Measurements from ENCODE around the gene RBMS2.

Gene RBMS2

GRCh38 chr12:56521590-56522371, at the start of gene RBMS2:
Gene RBMS2, plus strand, starts transcription at chr12:56521820. Its CDS starts 204 bp downstream, at chr12:56522024.
- Histone ChIP-seq H2AFZ (ENCODE audit: low read length) (no peak within 1 kb of the TSS), H3K79me2 (ENCODE audit: insufficient read depth, low read length) (no peaks in the 10 kb centered on the region), H3K36me3 (ENCODE audit: insufficient read depth, low read length) (no peaks in the 10 kb centered on the region), H3K9ac (ENCODE audit: low read length) (no peak within 1 kb of the TSS), H3K4me3 (ENCODE audit: low read depth, low read length, poor library complexity, severe bottlenecking) (no peak within 1 kb of the TSS), H3K27me3 (ENCODE audit: insufficient read depth, low read length) (no peaks in the 10 kb centered on the region), H3K4me1 (ENCODE audit: insufficient read depth, low read length, severe bottlenecking) (no peaks in the 10 kb centered on the region), H4K20me1 (ENCODE audit: insufficient read depth, low read length) (no peaks in the 10 kb centered on the region), H3K9me2 (ENCODE audit: low read depth, low read length) (no peaks in the 10 kb centered on the region), H3F3A (ENCODE audit: insufficient read depth, low read length) (no peaks in the 10 kb centered on the region), H3K9me3 (ENCODE audit: low read length) (no peaks in the 10 kb centered on the region), H3K27ac (ENCODE audit: low read depth, low read length, poor library complexity, severe bottlenecking) (no peak within 1 kb of the TSS), H3K4me2 (ENCODE audit: low read length) (no peak within 1 kb of the TSS)
- TF ChIP-seq EZH2 (IDR thresholded peaks at IDR 0.05; ENCODE audit: borderline replicate concordance, low read length), result no peak
- no peak for TF ChIP-seq CTCF (IDR thresholded peaks at IDR 0.05; ENCODE audit: low read length)

GRCh38 chr12:56474389-56474788, 47.2 kb upstream of the RBMS2 start:
- Histone ChIP-seq H3K9me2 (ENCODE audit: low read depth, low read length) (no peaks in the 10 kb centered on the region), H3K4me1 (ENCODE audit: insufficient read depth, low read length, severe bottlenecking) (peaks cover 16% of the 10 kb centered on the region), H3K27ac (ENCODE audit: low read depth, low read length, poor library complexity, severe bottlenecking) (no peak overlapping the region), H3K4me3 (ENCODE audit: low read depth, low read length, poor library complexity, severe bottlenecking) (no peak overlapping the region), H3K36me3 (ENCODE audit: insufficient read depth, low read length) (peaks cover 40% of the 10 kb centered on the region), H2AFZ (ENCODE audit: low read length) (no peak overlapping the region), H3K27me3 (ENCODE audit: insufficient read depth, low read length) (no peaks in the 10 kb centered on the region), H3K9me3 (ENCODE audit: low read length) (no peaks in the 10 kb centered on the region), H3K9ac (ENCODE audit: low read length) (no peak overlapping the region), H4K20me1 (ENCODE audit: insufficient read depth, low read length) (no peaks in the 10 kb centered on the region), H3K4me2 (ENCODE audit: low read length) (no peak overlapping the region), H3K79me2 (ENCODE audit: insufficient read depth, low read length) (0 out of 2 replicates have a peak, but pooled peaks cover 9% of the 10 kb centered on the region), H3F3A (ENCODE audit: insufficient read depth, low read length) (no peaks in the 10 kb centered on the region; the same call in 1 of the 2 replicates)
- TF ChIP-seq CTCF (IDR thresholded peaks at IDR 0.05; ENCODE audit: low read length), result no peak
- no peak for TF ChIP-seq EZH2 (IDR thresholded peaks at IDR 0.05; ENCODE audit: borderline replicate concordance, low read length)

- no peak for TF ChIP-seq CTCF (IDR thresholded peaks at IDR 0.05; ENCODE audit: low read length)
- H3K79me2 ChIP-seq (ENCODE audit: insufficient read depth, low read length), result 0 out of 2 replicates have a peak, but pooled peaks cover 3% of the 10 kb centered on the region
Measured at GRCh38 chr12:56476143-56476542, 45.5 kb upstream of the RBMS2 start.

More at GRCh38 chr12:56476143-56476542, 45.5 kb upstream of the RBMS2 start:
- H3K27me3 ChIP-seq (ENCODE audit: insufficient read depth, low read length), result no peaks in the 10 kb centered on the region
- no peak overlapping the region for H3K27ac ChIP-seq (ENCODE audit: low read depth, low read length, poor library complexity, severe bottlenecking)
- H3K4me1 ChIP-seq (ENCODE audit: insufficient read depth, low read length, severe bottlenecking), result no peaks in the 10 kb centered on the region
- H2AFZ ChIP-seq (ENCODE audit: low read length), result no peak overlapping the region
- H4K20me1 ChIP-seq (ENCODE audit: insufficient read depth, low read length), result no peaks in the 10 kb centered on the region
- no peak overlapping the region for H3K4me2 ChIP-seq (ENCODE audit: low read length)
- no peak overlapping the region for H3K4me3 ChIP-seq (ENCODE audit: low read depth, low read length, poor library complexity, severe bottlenecking)
- H3K9ac ChIP-seq (ENCODE audit: low read length), result no peak overlapping the region
- H3K36me3 ChIP-seq (ENCODE audit: insufficient read depth, low read length), result peaks cover 24% of the 10 kb centered on the region
- no peaks in the 10 kb centered on the region for H3K9me3 ChIP-seq (ENCODE audit: low read length)
- no peaks in the 10 kb centered on the region for H3K9me2 ChIP-seq (ENCODE audit: low read depth, low read length)
- no peaks in the 10 kb centered on the region; the same call in 1 of the 2 replicates for H3F3A ChIP-seq (ENCODE audit: insufficient read depth, low read length)
